HK-2 (cell line): ENCODE data around the gene RNU6-7.

ENCODE experiments used
- DNase-seq: peaks from one replicate; pipeline ENCODE4 v3.0.0-alpha.2; 2018; ENCODE audit not compliant: unreplicated experiment

RNU6-7 gene

GRCh38 chr14:32201816-32202490 is at the start of gene RNU6-7:
RNU6-7 (plus strand) TSS chr14:32202045.
- peak; percentile 58 for DNase-seq

DNA sequence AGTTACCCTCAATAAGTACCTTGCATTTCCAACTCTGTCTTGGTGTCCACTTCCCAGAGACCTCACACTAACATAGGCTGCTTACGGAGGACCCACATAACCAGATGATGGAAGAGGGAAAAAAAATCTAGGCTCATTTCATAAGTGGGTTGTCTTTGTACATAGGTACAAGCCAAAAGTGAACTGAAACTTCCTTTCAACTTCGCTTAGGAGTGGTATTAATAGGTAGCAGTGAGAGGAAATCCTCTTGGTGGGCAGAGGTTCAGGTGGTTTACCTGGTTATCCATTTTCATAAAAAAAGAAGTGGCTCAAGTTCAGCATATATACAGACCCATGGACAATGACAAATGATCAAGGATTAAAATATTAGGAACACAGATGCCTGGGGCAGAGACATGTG is 35.8 kb upstream of the RNU6-7 start:
- DNase-seq = no peak

GRCh38 chr14:32166924-32167323 is 34.9 kb upstream of the RNU6-7 start:
- DNase-seq = no peak

DNA sequence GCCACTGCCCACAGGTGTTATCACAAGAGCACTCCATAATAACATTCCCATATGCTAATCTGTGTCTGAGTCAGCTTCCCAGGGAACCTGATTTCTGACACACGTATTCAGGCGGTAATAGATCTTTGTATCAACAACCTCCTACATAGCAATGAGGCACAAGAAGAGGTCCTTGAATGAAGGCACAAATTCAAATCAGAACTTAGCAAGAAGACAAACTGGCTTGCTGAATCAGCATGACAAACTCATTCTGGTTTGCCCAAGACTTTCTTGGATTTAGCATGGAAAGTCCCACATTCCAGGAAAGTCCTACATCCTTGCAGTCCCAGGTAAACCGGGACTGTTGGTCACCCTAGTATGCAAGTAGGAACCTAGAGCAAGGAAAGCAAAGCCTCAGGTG is 33.9 kb upstream of the RNU6-7 start:
- no peak for DNase-seq

GRCh38 chr14:32169191-32169590 is 32.7 kb upstream of the RNU6-7 start:
- DNase-seq = no peak

GRCh38 chr14:32171469-32171868 is 30.4 kb upstream of the RNU6-7 start:
- no peak for DNase-seq

- DNase-seq = no peak
These were observed 18.4 kb upstream of the RNU6-7 start for GRCh38 chr14:32183151-32184058.

- DNase-seq = no peak
These were observed 16.7 kb upstream of the RNU6-7 start for GRCh38 chr14:32185097-32185496.

- no peak for DNase-seq
These were observed 15.6 kb upstream of the RNU6-7 start for GRCh38 chr14:32186248-32186647.

DNA sequence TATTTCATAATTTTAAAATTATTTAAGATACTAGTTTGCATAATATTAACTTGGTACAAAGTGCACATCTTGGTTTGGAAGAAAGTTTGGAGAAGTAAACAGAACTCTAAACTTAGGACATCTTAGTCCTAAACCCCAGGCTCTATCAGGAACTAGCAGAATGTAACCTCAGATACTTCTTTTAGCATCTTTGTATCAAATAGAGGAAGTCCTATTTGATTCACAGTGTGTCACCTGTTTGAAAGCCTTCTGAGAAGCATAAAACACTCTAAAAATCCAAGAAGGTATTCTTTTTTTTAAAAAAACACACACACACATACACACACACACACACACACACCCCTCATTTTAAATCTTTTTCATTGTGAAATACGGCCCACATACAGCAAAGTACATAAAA is 12.0 kb upstream of the RNU6-7 start:
- DNase-seq = no peak

DNA sequence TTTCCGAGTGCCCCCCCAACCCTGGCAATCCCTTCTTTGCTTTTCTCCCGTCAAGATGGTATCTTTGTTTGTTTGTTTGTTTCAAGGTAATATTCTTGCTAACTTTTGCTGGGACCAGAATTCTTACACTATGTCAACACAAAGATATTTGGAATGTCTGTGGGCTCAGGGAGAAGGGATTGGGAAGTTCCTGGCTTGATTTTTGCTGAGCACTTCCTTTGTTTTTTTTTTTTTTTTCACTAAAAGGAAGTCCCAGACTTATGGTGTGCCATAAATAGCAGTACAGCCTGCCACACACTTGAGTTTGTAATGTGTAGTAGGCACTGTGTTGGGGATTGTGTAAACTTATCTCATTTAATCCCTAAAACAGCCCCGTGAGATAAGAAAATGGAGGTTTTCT is 11.2 kb upstream of the RNU6-7 start:
- no peak for DNase-seq

DNA sequence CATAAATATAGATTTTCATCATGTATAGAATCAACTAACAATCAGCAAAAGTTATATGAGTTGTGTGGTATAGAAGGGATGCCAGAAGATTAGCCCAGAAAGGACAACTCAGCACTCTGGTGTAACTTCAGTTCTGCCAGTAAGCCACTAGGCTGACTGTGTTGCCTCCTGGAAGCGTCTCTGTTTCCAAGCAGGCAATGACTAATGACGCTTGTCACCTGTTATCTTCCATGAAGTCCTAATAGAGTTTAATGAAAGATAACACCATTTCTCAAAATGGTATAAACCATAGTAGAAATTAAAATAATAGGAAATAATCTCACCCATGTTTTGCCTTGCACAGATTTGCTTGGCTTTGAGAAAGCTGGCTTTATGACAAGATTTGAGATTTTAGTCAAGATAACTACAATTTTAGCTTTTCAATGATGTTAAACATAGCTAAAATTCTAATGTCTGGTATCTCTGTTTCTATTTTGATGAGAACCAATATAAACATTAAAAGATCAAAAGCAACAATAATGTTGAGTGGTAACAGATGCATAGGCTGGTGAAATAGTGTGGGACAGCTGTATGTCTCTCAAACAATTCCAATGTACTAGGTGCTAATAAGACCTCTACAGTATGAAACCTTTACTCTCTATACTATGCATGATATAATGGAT is 9.0 kb upstream of the RNU6-7 start:
- DNase-seq = no peak

DNA sequence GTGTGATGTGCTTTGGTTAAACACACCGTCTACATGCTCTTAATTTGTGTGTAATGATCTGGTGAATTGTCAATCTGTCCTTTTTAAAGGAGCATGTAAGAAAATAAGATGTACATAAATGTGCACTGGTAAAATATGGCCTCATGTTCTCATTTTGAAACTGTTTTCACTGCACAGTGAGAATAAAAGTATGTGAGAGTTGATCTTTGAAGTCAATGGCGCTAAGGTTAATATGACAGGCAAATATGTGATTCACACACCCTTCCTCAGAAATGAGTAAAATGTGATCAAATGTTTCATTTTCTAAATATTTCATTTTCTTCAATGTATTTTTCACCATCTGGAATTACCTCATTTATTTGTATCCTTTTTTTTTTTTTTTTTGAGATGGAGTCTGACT is 8.3 kb upstream of the RNU6-7 start:
- DNase-seq = no peak

DNA sequence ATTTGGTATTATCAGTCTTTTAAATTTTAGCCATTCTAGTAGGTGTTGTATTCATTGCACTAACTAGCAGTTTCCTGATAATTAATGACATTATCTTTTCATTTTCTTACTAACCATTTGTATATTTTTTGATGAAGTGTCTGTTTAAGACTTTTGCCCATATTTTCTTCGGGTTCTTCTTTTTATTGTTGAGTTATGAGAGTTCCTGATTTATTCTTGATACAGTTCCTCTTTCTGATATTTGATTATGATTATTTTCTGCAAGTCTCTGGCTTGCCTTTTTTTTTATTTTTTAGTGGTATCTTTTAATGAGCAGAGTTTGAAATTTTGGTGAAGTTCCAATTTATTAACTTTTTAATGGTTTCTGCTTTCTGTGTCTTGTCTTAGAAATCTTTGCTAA is 6.2 kb upstream of the RNU6-7 start:
- DNase-seq = no peak

DNA sequence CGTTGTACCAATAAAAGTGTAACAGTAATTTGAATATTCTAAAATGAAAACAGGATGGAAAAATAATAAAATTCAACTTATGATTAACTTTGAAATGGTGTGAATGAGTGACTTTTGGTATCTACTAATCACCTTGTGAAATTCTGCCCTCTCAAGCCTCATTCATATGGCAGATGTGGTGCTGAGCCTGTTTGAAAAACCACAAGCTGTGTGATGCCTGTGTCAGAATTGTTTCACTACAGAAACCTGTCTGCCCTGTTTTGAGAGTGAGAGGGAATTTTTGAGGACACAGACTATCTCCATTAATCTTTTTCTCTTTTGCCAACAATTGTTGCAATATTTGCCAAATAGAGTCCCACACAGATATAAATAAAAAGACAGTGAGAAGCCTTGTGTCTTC is 3.9 kb upstream of the RNU6-7 start:
- no peak for DNase-seq

- no peak for DNase-seq
These were observed 1.3 kb upstream of the RNU6-7 start for GRCh38 chr14:32200368-32201192.

DNA sequence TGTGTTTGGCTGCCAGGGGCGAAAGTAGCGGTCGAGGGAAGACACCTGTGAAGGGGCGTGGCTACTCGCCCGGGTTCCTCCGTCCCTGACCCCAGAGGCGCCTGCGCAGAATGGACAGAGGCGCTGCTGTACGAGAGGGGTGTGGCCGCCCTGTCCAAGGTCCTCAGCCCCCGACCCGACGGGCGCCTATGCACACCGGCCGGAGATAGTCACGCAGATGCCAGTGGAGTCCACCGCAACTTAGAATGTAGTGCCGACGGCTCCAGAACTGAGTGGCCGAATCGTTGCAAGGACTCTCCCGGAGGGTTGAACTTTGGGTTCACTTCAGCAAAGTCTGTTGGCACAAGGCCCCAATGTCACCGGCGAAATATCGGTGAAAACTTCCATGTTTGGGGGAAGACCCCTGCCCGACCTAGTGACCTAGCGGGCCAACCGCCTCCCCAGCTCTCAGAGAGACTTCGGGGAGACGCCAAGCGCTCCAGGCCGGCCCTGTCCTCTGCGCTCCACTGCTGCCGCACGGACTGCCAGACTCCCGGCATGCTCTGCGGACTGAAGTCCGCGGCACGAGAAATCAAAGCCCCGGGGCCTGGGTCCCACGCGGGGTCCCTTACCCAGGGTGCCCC is 541 bp upstream of the RNU6-7 start:
- DNase-seq = peak; percentile 86

- DNase-seq = peak; percentile 16
These were observed 699 bp downstream of the RNU6-7 start for GRCh38 chr14:32202491-32202997.

DNA sequence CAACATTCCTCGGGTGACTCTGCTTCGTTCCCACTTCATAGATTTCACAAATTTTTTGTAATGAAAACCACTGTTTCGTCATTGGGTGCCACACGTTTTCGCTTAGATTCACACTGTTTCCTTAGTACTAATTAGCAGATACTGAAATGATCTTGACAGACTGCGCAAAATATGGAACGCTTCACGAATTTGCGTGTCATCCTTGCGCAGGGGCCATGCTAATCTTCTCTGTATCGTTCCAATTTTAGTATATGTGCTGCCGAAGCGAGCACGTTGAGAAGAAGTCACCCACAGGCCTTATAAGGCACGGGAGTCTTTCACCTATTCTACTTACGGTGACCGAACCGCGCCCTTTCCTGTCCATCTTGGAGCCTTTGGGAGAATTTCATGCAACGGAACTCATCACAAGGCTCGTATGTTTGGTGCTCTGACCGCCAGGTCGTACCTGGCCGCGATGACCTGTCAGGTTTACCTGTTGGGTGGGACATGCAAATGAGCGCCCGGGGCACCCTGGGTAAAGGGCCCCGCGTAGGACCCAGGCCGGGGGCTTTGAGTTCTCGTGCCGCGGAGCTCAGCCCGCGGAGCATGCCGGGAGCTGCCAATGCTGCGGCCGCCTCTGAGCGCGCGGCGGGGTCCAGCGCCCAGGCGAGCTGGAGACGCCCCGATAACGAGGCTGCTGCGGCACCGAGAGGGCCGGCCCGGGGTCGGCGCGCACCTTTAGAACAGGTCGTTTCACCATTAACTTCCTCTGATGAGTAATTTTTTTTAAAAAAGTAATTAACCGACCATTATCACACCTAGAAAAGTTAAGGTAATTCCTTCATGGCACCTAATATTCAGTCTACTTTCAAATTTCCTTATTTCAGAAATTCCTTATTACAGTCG is 1.4 kb downstream of the RNU6-7 start, which contains the start of gene RNU6-8:
Gene RNU6-8 (minus strand): TSS at position 272 of the 885 bp plus-strand sequence.
- DNase-seq = peak; percentile 89

DNA sequence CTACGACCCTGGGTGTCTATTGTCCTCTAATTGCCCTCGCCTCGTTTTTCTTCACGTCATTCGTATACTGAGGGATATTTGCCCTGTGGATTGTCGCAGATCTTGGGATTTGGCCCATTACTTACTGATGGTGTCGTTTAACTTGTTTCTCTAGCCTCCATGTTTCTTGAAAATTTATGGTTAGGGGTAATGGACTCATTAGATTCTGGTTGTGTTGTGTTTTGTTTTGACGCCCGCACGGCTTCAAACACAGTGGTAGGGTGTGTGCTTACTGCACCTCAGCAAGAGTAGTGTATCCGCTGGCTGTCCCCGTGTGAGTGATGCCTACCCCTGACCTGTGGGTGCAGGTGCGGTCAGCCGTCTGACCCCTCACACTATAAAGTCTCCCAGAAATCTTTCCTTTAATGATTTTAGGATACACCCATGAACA is 2.1 kb downstream of the RNU6-7 start:
- DNase-seq = peak; percentile 9
